ENCODE results near the gene MBOAT2.

The MBOAT2 gene

DNA sequence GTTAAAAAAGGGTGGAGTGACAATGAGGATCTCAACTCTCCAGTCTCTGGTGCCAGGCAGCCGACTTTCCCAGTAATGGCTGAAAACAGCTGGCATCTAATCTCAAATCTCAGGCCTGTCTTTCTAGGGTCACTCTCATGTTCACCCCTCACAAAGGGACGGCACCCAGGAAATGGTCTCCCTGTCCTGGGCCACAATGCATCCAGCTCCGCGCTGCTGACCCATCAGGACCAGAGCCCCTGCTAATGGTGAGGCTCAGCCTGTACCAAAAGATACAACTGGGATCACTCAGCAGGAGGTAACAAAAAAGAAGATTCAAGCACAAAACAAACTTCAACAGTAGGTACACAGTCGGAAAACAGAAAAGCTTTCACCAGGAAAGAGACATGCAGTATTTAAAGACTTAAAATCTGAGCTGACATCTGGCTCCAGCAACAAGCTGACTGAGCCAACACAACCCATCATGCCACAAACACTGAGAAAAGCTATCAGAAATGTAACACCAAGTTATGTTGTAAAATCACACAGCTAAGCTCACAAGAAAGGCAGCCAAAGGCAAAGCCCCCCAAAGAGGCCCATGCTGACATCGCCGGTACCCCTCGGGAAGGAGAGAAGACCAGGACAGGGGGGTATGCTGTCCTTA, 152.5 kb downstream of the MBOAT2 start:
- H3K79me2 ChIP-seq, result no peaks in the 10 kb centered on the region
- H3K4me2 ChIP-seq (ENCODE audit: low read length), result no peak overlapping the region
- H2AFZ ChIP-seq, result no peak overlapping the region
- TF ChIP-seq, protein P1, sequence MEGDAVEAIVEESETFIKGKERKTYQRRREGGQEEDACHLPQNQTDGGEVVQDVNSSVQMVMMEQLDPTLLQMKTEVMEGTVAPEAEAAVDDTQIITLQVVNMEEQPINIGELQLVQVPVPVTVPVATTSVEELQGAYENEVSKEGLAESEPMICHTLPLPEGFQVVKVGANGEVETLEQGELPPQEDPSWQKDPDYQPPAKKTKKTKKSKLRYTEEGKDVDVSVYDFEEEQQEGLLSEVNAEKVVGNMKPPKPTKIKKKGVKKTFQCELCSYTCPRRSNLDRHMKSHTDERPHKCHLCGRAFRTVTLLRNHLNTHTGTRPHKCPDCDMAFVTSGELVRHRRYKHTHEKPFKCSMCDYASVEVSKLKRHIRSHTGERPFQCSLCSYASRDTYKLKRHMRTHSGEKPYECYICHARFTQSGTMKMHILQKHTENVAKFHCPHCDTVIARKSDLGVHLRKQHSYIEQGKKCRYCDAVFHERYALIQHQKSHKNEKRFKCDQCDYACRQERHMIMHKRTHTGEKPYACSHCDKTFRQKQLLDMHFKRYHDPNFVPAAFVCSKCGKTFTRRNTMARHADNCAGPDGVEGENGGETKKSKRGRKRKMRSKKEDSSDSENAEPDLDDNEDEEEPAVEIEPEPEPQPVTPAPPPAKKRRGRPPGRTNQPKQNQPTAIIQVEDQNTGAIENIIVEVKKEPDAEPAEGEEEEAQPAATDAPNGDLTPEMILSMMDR (IDR thresholded peaks at IDR 0.05), result no peak
- no peaks in the 10 kb centered on the region for H3K27me3 ChIP-seq (ENCODE audit: control insufficient read depth, insufficient read depth, low read length)
- no peak overlapping the region for H3K4me3 ChIP-seq (ENCODE audit: low read depth, low read length)
- no peaks in the 10 kb centered on the region for H3K36me3 ChIP-seq (ENCODE audit: control insufficient read depth, insufficient read depth, low read length)
- no peaks in the 10 kb centered on the region for H3K4me1 ChIP-seq
- no peak overlapping the region for H3K27ac ChIP-seq
- H3K9ac ChIP-seq, result no peak overlapping the region
- H3K9me3 ChIP-seq (ENCODE audit: control insufficient read depth, low read length), result no peaks in the 10 kb centered on the region

DNA sequence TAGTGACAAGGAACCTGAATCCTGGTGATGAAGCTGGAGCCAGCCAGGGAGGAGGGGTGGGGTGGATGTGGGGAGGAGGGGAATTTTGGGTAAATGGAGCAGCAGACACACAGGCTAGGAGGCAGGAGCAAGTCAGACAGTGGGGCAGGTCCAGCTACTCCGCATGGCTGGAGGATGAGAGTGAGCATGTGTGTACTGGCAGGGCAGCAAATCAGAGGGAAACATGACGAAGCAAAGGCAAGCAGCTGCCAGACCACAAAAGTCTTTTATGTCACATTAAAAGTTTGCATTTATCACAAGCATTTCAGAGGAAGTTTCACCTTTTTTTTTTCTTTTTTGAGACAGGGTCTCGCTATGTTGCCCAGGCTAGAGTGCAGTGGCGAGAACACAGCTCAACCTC, 154.2 kb downstream of the MBOAT2 start:
- Histone ChIP-seq H3K36me3 (ENCODE audit: control insufficient read depth, insufficient read depth, low read length) (no peaks in the 10 kb centered on the region), H3K9ac (no peak overlapping the region), H3K27ac (no peak overlapping the region), H3K4me2 (ENCODE audit: low read length) (no peak overlapping the region), H3K9me3 (ENCODE audit: control insufficient read depth, low read length) (no peaks in the 10 kb centered on the region), H2AFZ (no peak overlapping the region), H3K4me1 (no peaks in the 10 kb centered on the region), H3K79me2 (no peaks in the 10 kb centered on the region), H3K27me3 (ENCODE audit: control insufficient read depth, insufficient read depth, low read length) (no peaks in the 10 kb centered on the region), H3K4me3 (ENCODE audit: low read depth, low read length) (no peak overlapping the region)
- TF ChIP-seq, protein P1 (IDR thresholded peaks at IDR 0.05), result no peak

DNA sequence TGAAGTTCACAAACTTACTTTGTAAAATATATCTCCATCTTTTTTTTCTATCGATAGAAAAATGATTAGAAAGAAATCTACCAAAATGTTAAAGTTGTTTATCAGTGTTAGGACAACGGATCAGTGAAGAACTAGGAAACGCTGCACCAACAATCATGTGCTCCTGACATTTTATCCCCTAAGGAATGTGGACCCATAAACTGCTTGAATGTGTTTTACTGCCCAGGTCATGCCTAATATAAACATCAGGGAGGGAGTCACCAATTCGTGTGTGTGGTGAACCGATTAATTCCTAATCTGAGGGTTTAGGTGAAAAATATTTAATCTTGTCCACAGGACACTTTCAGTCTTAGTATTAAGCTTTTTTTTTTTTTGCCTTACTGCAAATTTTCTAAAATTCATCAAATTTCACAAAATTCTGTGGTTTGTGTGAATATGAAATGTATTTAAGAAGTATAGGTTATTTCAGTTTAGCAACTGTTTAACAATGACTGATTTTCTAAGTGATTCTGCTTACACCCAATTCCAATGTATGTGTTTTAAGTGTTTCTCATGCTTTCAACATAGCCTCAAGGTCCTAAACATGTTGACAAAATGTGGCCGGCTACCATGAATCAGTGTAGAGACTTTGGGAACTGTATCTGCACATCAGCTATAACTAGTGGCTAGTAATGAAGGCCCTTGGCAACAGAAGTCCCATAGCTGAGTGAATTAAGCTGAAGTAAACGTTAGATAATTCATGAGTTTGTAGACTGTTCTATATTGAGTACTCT, 155.0 kb downstream of the MBOAT2 start:
- H3K27me3 ChIP-seq (ENCODE audit: control insufficient read depth, insufficient read depth, low read length), result no peaks in the 10 kb centered on the region
- TF ChIP-seq, protein P1 (IDR thresholded peaks at IDR 0.05), result no peak

DNA sequence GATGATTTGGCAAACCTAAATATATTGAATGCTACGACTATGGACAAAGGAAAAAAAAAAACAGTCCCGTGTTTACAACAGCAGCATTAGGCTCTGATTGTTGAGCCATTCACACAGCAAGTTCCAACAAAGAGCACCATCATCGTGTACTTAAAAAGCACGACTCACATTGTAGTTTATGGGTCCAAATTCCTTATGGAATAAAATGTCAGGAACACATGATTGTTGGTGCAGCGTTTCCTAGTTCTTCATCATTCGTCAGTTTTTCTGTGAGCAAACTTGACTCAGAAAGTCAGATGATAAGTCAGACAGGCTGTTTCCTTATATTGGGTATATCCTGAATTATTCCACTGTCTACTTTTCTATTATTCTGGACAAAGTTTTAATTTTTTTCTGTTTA, 156.1 kb downstream of the MBOAT2 start:
- Histone ChIP-seq H3K4me3 (ENCODE audit: low read depth, low read length) (no peak overlapping the region), H3K9ac (no peak overlapping the region), H3K27me3 (ENCODE audit: control insufficient read depth, insufficient read depth, low read length) (no peaks in the 10 kb centered on the region), H2AFZ (no peak overlapping the region), H3K36me3 (ENCODE audit: control insufficient read depth, insufficient read depth, low read length) (no peaks in the 10 kb centered on the region), H3K4me2 (ENCODE audit: low read length) (no peak overlapping the region), H3K4me1 (no peaks in the 10 kb centered on the region), H3K27ac (no peak overlapping the region), H3K9me3 (ENCODE audit: control insufficient read depth, low read length) (no peaks in the 10 kb centered on the region), H3K79me2 (no peaks in the 10 kb centered on the region)
- TF ChIP-seq, protein P1 (IDR thresholded peaks at IDR 0.05), result no peak

More for the DNA sequence above, 155.0 kb downstream of the MBOAT2 start:
- Histone ChIP-seq H3K4me3 (ENCODE audit: low read depth, low read length) (no peak overlapping the region), H3K36me3 (ENCODE audit: control insufficient read depth, insufficient read depth, low read length) (no peaks in the 10 kb centered on the region), H2AFZ (no peak overlapping the region), H3K27ac (no peak overlapping the region), H3K9ac (no peak overlapping the region), H3K4me2 (ENCODE audit: low read length) (no peak overlapping the region), H3K79me2 (no peaks in the 10 kb centered on the region), H3K4me1 (no peaks in the 10 kb centered on the region), H3K9me3 (ENCODE audit: control insufficient read depth, low read length) (no peaks in the 10 kb centered on the region)
